Trophoblast cell (in vitro differentiated cells and primary cell): ENCODE measurements around the gene USF3.

ENCODE experiments used
- DNase-seq, 2 donors: peaks; one replicate each; pipeline ENCODE4 v3.0.0-alpha.2; 2016
- H2AFZ ChIP-seq: 2 replicates; pipeline ENCODE4 v1.6.1; 2013; ENCODE audit warnings: low read length, moderate library complexity, mild to moderate bottlenecking; ENCODE audit not compliant: insufficient read depth, poor library complexity
- H2AK5ac ChIP-seq: 2 replicates; pipeline ENCODE4 v1.6.1; 2013; ENCODE audit warnings: mild to moderate bottlenecking, low read length
- H2BK120ac ChIP-seq: 2 replicates; pipeline ENCODE4 v1.6.1; 2013; ENCODE audit warnings: low read length, mild to moderate bottlenecking, moderate library complexity; ENCODE audit not compliant: insufficient read depth, poor library complexity
- H2BK12ac ChIP-seq: 2 replicates; pipeline ENCODE4 v1.6.1; 2013; ENCODE audit warnings: mild to moderate bottlenecking, low read length, moderate library complexity
- H2BK5ac ChIP-seq: 2 replicates; pipeline ENCODE4 v1.6.1; 2013; ENCODE audit warnings: low read length, low read depth, moderate library complexity, mild to moderate bottlenecking; ENCODE audit not compliant: poor library complexity
- H3K14ac ChIP-seq: 2 replicates; pipeline ENCODE4 v1.6.1; 2013; ENCODE audit warnings: mild to moderate bottlenecking, low read length
- H3K18ac ChIP-seq: 2 replicates; pipeline ENCODE4 v1.6.1; 2013; ENCODE audit warnings: mild to moderate bottlenecking, low read length
- H3K23ac ChIP-seq: 2 replicates; pipeline ENCODE4 v1.6.1; 2013; ENCODE audit warnings: low read length
- H3K27ac ChIP-seq: 2 replicates; pipeline ENCODE4 v1.5.1; 2013; ENCODE audit warnings: low read depth, mild to moderate bottlenecking, inconsistent platforms, low read length, moderate library complexity
- H3K27me3 ChIP-seq: 2 replicates; pipeline ENCODE4 v1.6.1; 2013; ENCODE audit warnings: inconsistent platforms, mild to moderate bottlenecking, low read length, moderate library complexity; ENCODE audit not compliant: insufficient read depth
- H3K36me3 ChIP-seq, 2 experiments: 1 replicate in 1 of 2; 2 replicates in 1 of 2; pipeline ENCODE4 v1.6.1; 2013; ENCODE audit warnings: low read length in 2 of 2, mild to moderate bottlenecking in 2 of 2, moderate library complexity in 1 of 2; ENCODE audit not compliant: insufficient read depth in 2 of 2, control insufficient read depth in 1 of 2
- H3K4ac ChIP-seq: 2 replicates; pipeline ENCODE4 v1.6.1; 2013; ENCODE audit warnings: low read depth, mild to moderate bottlenecking, low read length, moderate library complexity
- H3K4me1 ChIP-seq, 2 experiments: 1 replicate in 1 of 2; 2 replicates in 1 of 2; pipeline ENCODE4 v1.6.1; 2013; ENCODE audit warnings: low read length in 2 of 2, mild to moderate bottlenecking in 2 of 2, moderate library complexity in 1 of 2; ENCODE audit not compliant: insufficient read depth in 2 of 2, control insufficient read depth in 1 of 2
- H3K4me2 ChIP-seq: 2 replicates; pipeline ENCODE4 v1.6.1; 2013; ENCODE audit warnings: inconsistent platforms, mild to moderate bottlenecking, low read length, moderate library complexity
- H3K4me3 ChIP-seq: 2 replicates; pipeline ENCODE4 v1.5.1; 2013; ENCODE audit warnings: mild to moderate bottlenecking, low read depth, low read length, inconsistent platforms
- H3K79me1 ChIP-seq: one replicate; pipeline ENCODE4 v1.6.1; 2013; ENCODE audit warnings: low read length
- H3K79me2 ChIP-seq: 2 replicates; pipeline ENCODE4 v1.6.1; 2013; ENCODE audit warnings: low read length, mild to moderate bottlenecking; ENCODE audit not compliant: control insufficient read depth, insufficient read depth, poor library complexity
- H3K9ac ChIP-seq: 2 replicates; pipeline ENCODE4 v1.6.1; 2013; ENCODE audit warnings: mild to moderate bottlenecking, low read length
- H3K9me3 ChIP-seq: 2 replicates; pipeline ENCODE4 v1.6.1; 2013; ENCODE audit warnings: low read depth, mild to moderate bottlenecking, control low read depth, inconsistent platforms, low read length; ENCODE audit not compliant: insufficient read depth
- H4K12ac ChIP-seq: 2 replicates; pipeline ENCODE4 v1.6.1; 2013; ENCODE audit warnings: low read depth, mild to moderate bottlenecking, low read length, moderate library complexity
- H4K8ac ChIP-seq: 2 replicates; pipeline ENCODE4 v1.6.1; 2013; ENCODE audit warnings: low read depth, mild to moderate bottlenecking, low read length, moderate library complexity
- H4K91ac ChIP-seq: one replicate; pipeline ENCODE4 v1.6.1; 2013; ENCODE audit warnings: low read depth, mild to moderate bottlenecking, low read length, moderate library complexity
- WGBS: extraction: QIAGEN DNeasy Blood & Tissue Kit; methylation state at CpG from one replicate; pipeline ENCODE4 v1.1.7; 2013; ENCODE audit warnings: missing lambda C conversion rate; ENCODE audit not compliant: insufficient read length, insufficient coverage; ENCODE audit errors: extremely low coverage; 5-methylcytosine and 5-hydroxymethylcytosine counted together

The USF3 gene

DNA sequence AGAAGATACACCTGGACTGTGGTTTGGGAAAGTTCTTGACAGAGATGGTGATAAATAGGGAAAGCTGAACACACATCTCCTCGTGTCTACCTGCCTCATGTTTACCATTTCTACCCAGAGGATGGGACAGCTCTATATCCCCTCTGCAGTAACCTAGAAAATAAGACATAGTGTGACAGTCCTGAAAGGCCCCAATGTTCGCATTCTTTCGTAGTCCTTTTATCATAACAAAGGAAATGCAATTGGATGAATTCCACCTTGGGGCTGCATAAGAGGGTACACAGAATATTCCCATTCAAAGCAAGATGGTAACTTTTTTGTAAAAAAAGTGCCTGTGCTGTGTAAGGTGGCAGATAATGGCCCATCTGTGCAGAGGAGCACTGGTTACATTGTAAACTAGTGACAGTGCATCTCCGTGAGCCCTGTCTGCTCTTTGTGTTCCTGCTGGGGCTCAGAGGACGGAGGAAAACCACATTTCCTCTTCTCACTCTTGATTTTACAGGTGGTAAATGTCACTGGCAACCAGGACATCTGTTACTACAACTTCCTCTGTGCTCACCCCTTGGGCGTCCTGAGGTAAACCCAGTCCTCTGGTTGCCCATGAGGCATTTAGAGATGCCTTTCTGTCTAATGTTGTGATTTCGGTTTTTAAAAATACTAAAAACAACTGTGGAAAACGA, 89.8 kb downstream of the USF3 start:
- Histone ChIP-seq H2AK5ac (no peak overlapping the region), H3K4me3 (no peak overlapping the region), H4K12ac (no peak overlapping the region), H3K36me3 (no peaks in the 10 kb centered on the region), H2BK120ac (no peak overlapping the region), H4K91ac (no peak overlapping the region), H2BK5ac (no peak overlapping the region), H3K18ac (no peak overlapping the region), H3K4me2 (no peak overlapping the region), H4K8ac (no peak overlapping the region), H3K4ac (no peak overlapping the region), H3K23ac (no peak overlapping the region), H3K27ac (no peak overlapping the region), H3K4me1 (no peaks in the 10 kb centered on the region), H2AFZ (no peak overlapping the region), H3K9me3 (no peaks in the 10 kb centered on the region), H2BK12ac (no peak overlapping the region), H3K14ac (no peak overlapping the region), H3K9ac (no peak overlapping the region), H3K27me3 (no peaks in the 10 kb centered on the region), H3K79me2 (no peaks in the 10 kb centered on the region), H3K79me1 (no peaks in the 10 kb centered on the region)
- no peak for DNase-seq
- no CpG with 5 or more reads among the region's 8 CpGs for WGBS

DNA sequence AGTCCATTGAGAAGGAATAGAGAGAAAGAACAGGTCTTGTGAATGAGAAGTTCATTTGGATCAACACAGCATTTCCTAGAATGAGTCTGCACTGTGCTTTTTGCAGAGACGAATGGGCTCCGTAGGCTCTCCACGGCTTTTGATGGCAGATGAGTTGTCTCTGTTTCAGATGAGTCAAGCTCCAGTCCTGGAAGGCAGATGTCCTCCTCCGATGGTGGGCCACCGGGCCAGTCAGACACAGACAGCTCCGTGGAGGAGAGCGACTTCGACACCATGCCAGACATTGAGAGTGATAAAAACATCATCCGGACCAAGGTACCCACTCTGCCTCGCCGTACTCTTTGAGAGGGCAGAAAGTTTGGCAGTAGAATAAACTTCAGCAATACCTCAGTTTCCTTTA, 93.6 kb downstream of the USF3 start:
- Histone ChIP-seq H3K27ac (no peak overlapping the region), H3K79me1 (no peaks in the 10 kb centered on the region), H3K79me2 (no peaks in the 10 kb centered on the region), H2BK5ac (no peak overlapping the region), H4K8ac (no peak overlapping the region), H3K4ac (no peak overlapping the region), H3K4me2 (no peak overlapping the region), H3K9me3 (no peaks in the 10 kb centered on the region), H4K12ac (no peak overlapping the region), H3K36me3 (no peaks in the 10 kb centered on the region), H4K91ac (no peak overlapping the region), H2BK12ac (no peak overlapping the region), H3K18ac (no peak overlapping the region), H3K27me3 (no peaks in the 10 kb centered on the region), H3K9ac (no peak overlapping the region), H3K4me3 (no peak overlapping the region), H3K14ac (no peak overlapping the region), H3K4me1 (no peaks in the 10 kb centered on the region), H2BK120ac (no peak overlapping the region), H3K23ac (no peak overlapping the region), H2AK5ac (no peak overlapping the region), H2AFZ (no peak overlapping the region)
- WGBS = no CpG with 5 or more reads among the region's 11 CpGs
- no peak for DNase-seq

- Histone ChIP-seq H3K18ac (no peak overlapping the region), H3K4me2 (no peak overlapping the region), H3K4me3 (no peak overlapping the region), H3K79me2 (no peaks in the 10 kb centered on the region), H2AFZ (no peak overlapping the region), H3K36me3 (no peaks in the 10 kb centered on the region), H3K27ac (no peak overlapping the region), H4K91ac (no peak overlapping the region), H3K14ac (no peak overlapping the region), H3K79me1 (no peaks in the 10 kb centered on the region), H3K4me1 (no peaks in the 10 kb centered on the region), H3K9me3 (no peaks in the 10 kb centered on the region), H2BK12ac (no peak overlapping the region), H4K8ac (no peak overlapping the region), H3K9ac (no peak overlapping the region), H4K12ac (no peak overlapping the region), H3K23ac (no peak overlapping the region), H2BK120ac (no peak overlapping the region), H2AK5ac (no peak overlapping the region), H2BK5ac (no peak overlapping the region), H3K27me3 (no peaks in the 10 kb centered on the region), H3K4ac (no peak overlapping the region)
- no peak for DNase-seq
- WGBS = no CpG with 5 or more reads among the region's 2 CpGs
Observed at GRCh38 chr3:113602256-113602655, 94.2 kb downstream of the USF3 start.

DNA sequence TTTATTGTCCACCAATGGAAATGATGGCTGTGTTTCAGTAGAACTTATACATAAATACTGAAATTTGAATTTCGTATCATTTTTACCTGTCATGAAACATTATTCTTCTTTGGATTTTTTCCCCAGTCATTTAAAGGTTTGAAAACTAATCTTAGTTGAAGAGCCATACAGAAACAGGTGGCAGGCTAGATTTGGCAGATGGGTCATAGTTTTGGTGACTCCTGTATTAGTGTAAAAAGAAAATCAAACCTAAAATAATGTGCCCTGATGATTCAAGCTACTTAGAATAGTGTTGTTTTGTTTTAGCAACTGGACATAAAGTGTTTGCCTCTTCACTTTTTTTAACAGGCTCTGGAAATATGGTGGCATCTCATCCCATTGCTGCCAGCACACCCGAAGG, 95.2 kb downstream of the USF3 start:
- H2AK5ac ChIP-seq = no peak overlapping the region
- no peak overlapping the region for H4K12ac ChIP-seq
- H3K4me2 ChIP-seq = no peak overlapping the region
- H3K36me3 ChIP-seq = no peaks in the 10 kb centered on the region
- no peak overlapping the region for H2AFZ ChIP-seq
- no peak overlapping the region for H3K23ac ChIP-seq
- H2BK5ac ChIP-seq = no peak overlapping the region
- no peak overlapping the region for H3K18ac ChIP-seq
- WGBS = no CpG with 5 or more reads among the region's 2 CpGs
- H4K91ac ChIP-seq = no peak overlapping the region
- no peak overlapping the region for H4K8ac ChIP-seq
- H2BK120ac ChIP-seq = no peak overlapping the region
- no peak overlapping the region for H3K14ac ChIP-seq
- H3K79me2 ChIP-seq = no peaks in the 10 kb centered on the region
- no peak overlapping the region for H3K4ac ChIP-seq
- DNase-seq = no peak
- H3K9ac ChIP-seq = no peak overlapping the region
- no peaks in the 10 kb centered on the region for H3K4me1 ChIP-seq
- no peak overlapping the region for H2BK12ac ChIP-seq
- no peaks in the 10 kb centered on the region for H3K9me3 ChIP-seq
- H3K79me1 ChIP-seq = no peaks in the 10 kb centered on the region
- no peak overlapping the region for H3K27ac ChIP-seq
- no peak overlapping the region for H3K4me3 ChIP-seq
- no peaks in the 10 kb centered on the region for H3K27me3 ChIP-seq
